H9 (cell line): ENCODE measurements around the gene SRC. TPM values are rescaled to one million over a fixed set of nuclear protein-coding genes. Genes with fewer than 3 reads are reported as not detected.

Source experiments
- DNase-seq: peaks from one replicate; pipeline ENCODE4 v3.0.0-alpha.2; 2017
- H2AFZ ChIP-seq: one replicate; pipeline ENCODE4 v1.6.1; 2013; ENCODE audit warnings: mild to moderate bottlenecking, low read length, control low read depth, moderate library complexity
- H2AK5ac ChIP-seq: 2 replicates; pipeline ENCODE4 v1.6.1; 2013; ENCODE audit warnings: low read length, control low read depth, mixed read lengths; ENCODE audit not compliant: insufficient read length
- H2BK120ac ChIP-seq: one replicate; pipeline ENCODE4 v1.6.1; 2013; ENCODE audit warnings: low read depth, mild to moderate bottlenecking, low read length, control low read depth, inconsistent platforms; ENCODE audit not compliant: poor library complexity, severe bottlenecking
- H2BK12ac ChIP-seq: 2 replicates; pipeline ENCODE4 v1.6.1; 2013; ENCODE audit warnings: low read length, control low read depth, mixed read lengths, low read depth; ENCODE audit not compliant: insufficient read length
- H2BK15ac ChIP-seq: 2 replicates; pipeline ENCODE4 v1.6.1; 2013; ENCODE audit warnings: low read depth, low read length, control low read depth
- H2BK20ac ChIP-seq: one replicate; pipeline ENCODE4 v1.6.1; 2013; ENCODE audit warnings: low read depth, mild to moderate bottlenecking, low read length, control low read depth, inconsistent platforms; ENCODE audit not compliant: poor library complexity, severe bottlenecking
- H2BK5ac ChIP-seq: 2 replicates; pipeline ENCODE4 v1.6.1; 2013; ENCODE audit warnings: low read length, control low read depth, mixed read lengths; ENCODE audit not compliant: insufficient read length
- H3K14ac ChIP-seq: 2 replicates; pipeline ENCODE4 v1.6.1; 2013; ENCODE audit warnings: low read length, control low read depth; ENCODE audit not compliant: insufficient read depth
- H3K18ac ChIP-seq: 2 replicates; pipeline ENCODE4 v1.6.1; 2013; ENCODE audit warnings: low read depth, mild to moderate bottlenecking, mixed read lengths, low read length, control low read depth; ENCODE audit not compliant: insufficient read length
- H3K23ac ChIP-seq: 2 replicates; pipeline ENCODE4 v1.6.1; 2013; ENCODE audit warnings: low read length, control low read depth, mixed read lengths, low read depth; ENCODE audit not compliant: insufficient read length
- H3K23me2 ChIP-seq: 2 replicates; pipeline ENCODE4 v1.6.1; 2013; ENCODE audit warnings: low read depth, mild to moderate bottlenecking, mixed read lengths, low read length, control low read depth; ENCODE audit not compliant: insufficient read length, poor library complexity, severe bottlenecking
- H3K27ac ChIP-seq: 2 replicates; pipeline ENCODE4 v1.5.1; 2013; ENCODE audit warnings: low read length, control low read depth, mixed read lengths, low read depth; ENCODE audit not compliant: insufficient read length
- H3K27me3 ChIP-seq: 2 replicates; pipeline ENCODE4 v1.6.1; 2013; ENCODE audit warnings: low read length, control low read depth, inconsistent platforms; ENCODE audit not compliant: insufficient read depth
- H3K4ac ChIP-seq: 2 replicates; pipeline ENCODE4 v1.6.1; 2013; ENCODE audit warnings: low read depth, mild to moderate bottlenecking, control low read depth, inconsistent platforms, low read length, moderate library complexity
- H3K4me1 ChIP-seq: 2 replicates; pipeline ENCODE4 v1.6.1; 2013; ENCODE audit warnings: low read length, control low read depth, inconsistent platforms; ENCODE audit not compliant: insufficient read depth
- H3K4me2 ChIP-seq: 2 replicates; pipeline ENCODE4 v1.6.1; 2013; ENCODE audit warnings: low read length, control low read depth, mixed read lengths; ENCODE audit not compliant: insufficient read length, insufficient read depth
- H3K56ac ChIP-seq: 2 replicates; pipeline ENCODE4 v1.6.1; 2013; ENCODE audit warnings: low read depth, mild to moderate bottlenecking, mixed read lengths, low read length, control low read depth; ENCODE audit not compliant: insufficient read length
- H3K79me1 ChIP-seq: 2 replicates; pipeline ENCODE4 v1.6.1; 2013; ENCODE audit warnings: low read depth, mild to moderate bottlenecking, moderate library complexity, low read length, control low read depth, inconsistent platforms; ENCODE audit not compliant: insufficient read depth, poor library complexity, severe bottlenecking
- H3K79me2 ChIP-seq: 2 replicates; pipeline ENCODE4 v1.6.1; 2013; ENCODE audit warnings: low read length, control low read depth, inconsistent platforms; ENCODE audit not compliant: insufficient read depth
- H3K9ac ChIP-seq: 2 replicates; pipeline ENCODE4 v1.6.1; 2013; ENCODE audit warnings: low read length, control low read depth, mixed read lengths; ENCODE audit not compliant: insufficient read length; ENCODE audit errors: extremely low read depth
- H3K9me3 ChIP-seq: one replicate; pipeline ENCODE4 v1.6.1; 2013; ENCODE audit warnings: low read depth, low read length, inconsistent platforms; ENCODE audit not compliant: control insufficient read depth
- H3T11ph ChIP-seq: one replicate; pipeline ENCODE4 v1.6.1; 2013; ENCODE audit warnings: mild to moderate bottlenecking, low read length, control low read depth, inconsistent platforms
- H4K20me1 ChIP-seq: one replicate; pipeline ENCODE4 v1.6.1; 2013; ENCODE audit not compliant: control insufficient read depth, insufficient read length, insufficient read depth
- H4K5ac ChIP-seq: 2 replicates; pipeline ENCODE4 v1.6.1; 2013; ENCODE audit warnings: low read depth, mild to moderate bottlenecking, mixed read lengths, low read length, control low read depth; ENCODE audit not compliant: insufficient read length
- H4K8ac ChIP-seq: replicated peaks from 2 replicates; pipeline ENCODE4 v1.6.1; 2013; ENCODE audit warnings: low read length, control low read depth, mixed read lengths, low read depth; ENCODE audit not compliant: insufficient read length
- H4K91ac ChIP-seq: 2 replicates; pipeline ENCODE4 v1.6.1; 2013; ENCODE audit warnings: low read depth, mild to moderate bottlenecking, moderate library complexity, mixed read lengths, low read length, control low read depth; ENCODE audit not compliant: insufficient read length
- H3K27ac Mint-ChIP-seq, 3 experiments: 2 replicates in 2 of 3; 3 replicates in 1 of 3; pipeline ENCODE4 v1.8.0; 2020 to 2021; ENCODE audit warnings: mixed read lengths in 3 of 3, mild to moderate bottlenecking in 1 of 3, moderate library complexity in 1 of 3
- H3K27me3 Mint-ChIP-seq: 2 replicates; pipeline ENCODE4 v1.8.0; 2021; ENCODE audit warnings: low read depth, mild to moderate bottlenecking, moderate library complexity, mixed read lengths
- H3K36me3 Mint-ChIP-seq, 3 experiments: 2 replicates in 2 of 3; 3 replicates in 1 of 3; pipeline ENCODE4 v1.8.0; 2020 to 2021; ENCODE audit warnings: low read depth in 3 of 3, mixed read lengths in 3 of 3; ENCODE audit not compliant: insufficient read depth in 1 of 3
- H3K4me1 Mint-ChIP-seq, 2 experiments: 2 replicates each; pipeline ENCODE4 v1.8.0; 2020; ENCODE audit warnings: mixed read lengths in 2 of 2
- H3K4me3 Mint-ChIP-seq, 2 experiments: 2 replicates in 1 of 2; 3 replicates in 1 of 2; pipeline ENCODE4 v1.8.0; 2020 to 2021; ENCODE audit warnings: mild to moderate bottlenecking in 2 of 2, mixed read lengths in 2 of 2, moderate library complexity in 1 of 2
- H3K9me3 Mint-ChIP-seq, 2 experiments: 2 replicates in 1 of 2; 3 replicates in 1 of 2; pipeline ENCODE4 v1.8.0; 2020; ENCODE audit warnings: mild to moderate bottlenecking in 2 of 2, mixed read lengths in 2 of 2, moderate library complexity in 1 of 2
- CTCF ChIP-seq: fragments of 200-600 bp; sonication (generic); conservative IDR thresholded peaks from 3 replicates; pipeline ENCODE4 v1.8.0; 2021; ENCODE audit warnings: antibody characterized with exemption, mild to moderate bottlenecking
- WGBS: extraction: QIAGEN DNeasy Blood & Tissue Kit; methylation state at CpG from one replicate; pipeline ENCODE4 v1.1.7; 2013; ENCODE audit warnings: missing lambda C conversion rate, low lambda C conversion rate, mixed read lengths; ENCODE audit not compliant: insufficient read length; ENCODE audit errors: extremely low coverage; 5-methylcytosine and 5-hydroxymethylcytosine counted together
- total RNA-seq: library from RNA; stranded (reverse); gene quantifications from 2 replicates; pipeline ENCODE4 v1.2.1, GENCODE V29; 2021

The SRC gene
- total RNA-seq, 1 experiment from 2014 or later = 44.5 TPM

DNA sequence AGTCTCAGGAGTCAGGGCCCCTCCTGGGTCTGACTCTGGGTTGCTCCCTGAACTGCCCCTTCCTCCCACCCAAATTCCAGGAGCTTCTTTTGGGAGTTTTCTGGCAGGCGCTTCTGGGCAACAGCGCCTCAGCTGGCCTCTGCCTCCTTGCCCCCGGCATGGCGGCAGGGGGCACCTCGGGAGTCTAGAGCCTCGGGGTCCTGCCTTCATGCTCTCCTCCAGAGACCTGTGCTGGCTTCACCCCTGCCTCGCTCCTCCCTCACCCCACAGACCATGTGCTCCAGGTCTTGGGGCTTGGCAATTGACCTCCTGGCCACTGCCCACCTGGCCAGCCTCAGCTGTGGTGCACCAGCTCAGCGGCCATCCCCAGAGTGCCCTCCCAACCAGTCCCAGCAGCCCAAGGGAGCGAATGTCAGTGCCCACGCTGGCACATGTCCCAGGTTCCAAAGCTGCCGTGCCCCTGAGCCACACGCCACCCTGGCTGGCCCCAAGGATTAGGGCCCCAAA, 43.4 kb downstream of the SRC start:
- Histone ChIP-seq H4K20me1 (no peaks in the 10 kb centered on the region), H2BK5ac (no peak overlapping the region), H3K79me1 (no peaks in the 10 kb centered on the region), H3K9me3 (no peaks in the 10 kb centered on the region), H2BK20ac (no peak overlapping the region), H4K8ac (no peak overlapping the region), H2AK5ac (no peak overlapping the region), H3T11ph (no peak overlapping the region), H3K27me3 (no peaks in the 10 kb centered on the region), H3K27ac (no peak overlapping the region), H3K9ac (no peak overlapping the region), H3K23ac (no peak overlapping the region), H2BK15ac (no peak overlapping the region), H3K14ac (no peak overlapping the region), H3K79me2 (no peaks in the 10 kb centered on the region), H4K91ac (no peak overlapping the region), H3K4me2 (no peak overlapping the region), H3K56ac (no peak overlapping the region), H3K4ac (no peak overlapping the region), H3K18ac (no peak overlapping the region), H2AFZ (no peak overlapping the region), H2BK12ac (no peak overlapping the region), H3K4me1 (no peaks in the 10 kb centered on the region; the same call in 1 of the 2 replicates), H3K23me2 (no peaks in the 10 kb centered on the region), H2BK120ac (no peak overlapping the region), H4K5ac (no peak overlapping the region)
- Mint-ChIP-seq H3K27ac (no peak overlapping the region), H3K9me3 (no peaks in the 10 kb centered on the region; a peak in 1 of 5 replicates), H3K36me3 (peaks cover 9 to 44% (median 34%) of the 10 kb centered on the region in 3 experiments), H3K4me3 (no peak overlapping the region), H3K4me1 (peaks cover 7 to 16% of the 10 kb centered on the region in 2 experiments), H3K27me3 (no peaks in the 10 kb centered on the region; the same call in 1 of the 2 replicates)
- TF ChIP-seq CTCF = no peak
- peak; percentile 20 for DNase-seq
- WGBS = no CpG with 5 or more reads among the region's 12 CpGs
